Peyer's patch (tissue), 4 donors: Measurements from ENCODE around the gene SERPINB11. TPM values are rescaled to one million over a fixed set of nuclear protein-coding genes. Genes with fewer than 3 reads are reported as not detected.
"Not testable (repeated sequence)": the region's sequence is repeated elsewhere in the genome, so short reads cannot be mapped to it uniquely, and the experiment has no call there.

Experiments
- DNase-seq, 3 donors: peaks; one replicate each; pipeline ENCODE4 v3.0.0-alpha.2; 2017 to 2019
- H3K27ac ChIP-seq, 4 donors: fragments of 200-600 bp; sonication (generic); one replicate each; pipeline ENCODE4 v1.5.1; 2016 to 2019
- H3K27me3 ChIP-seq, 2 donors: fragments of 200-600 bp; sonication (generic); one replicate each; pipeline ENCODE4 v1.5.1; 2019
- H3K36me3 ChIP-seq, 3 donors: fragments of 200-600 bp; sonication (generic); one replicate each; pipeline ENCODE4 v1.5.1; 2016 to 2019
- H3K4me1 ChIP-seq, 4 donors: fragments of 200-600 bp; sonication (generic); one replicate each; pipeline ENCODE4 v1.5.1; 2016 to 2019
- H3K4me3 ChIP-seq, 4 donors: fragments of 200-600 bp; sonication (generic); 1 replicate in 3 of 4; 2 replicates in 1 of 4; pipeline ENCODE4 v1.5.1; 2016 to 2019; ENCODE audit warnings: mild to moderate bottlenecking in 1 of 4
- H3K9me3 ChIP-seq, 4 donors: fragments of 200-600 bp; sonication (generic); one replicate each; pipeline ENCODE4 v1.5.1; 2016 to 2019; ENCODE audit warnings: mild to moderate bottlenecking in 1 of 4
- CTCF ChIP-seq, 6 experiments: fragments of 450-650 bp in 4 of 6; fragments of 200-600 bp in 2 of 6; sonication (generic) in 1 of 6; IDR thresholded peaks; one replicate each; pipeline ENCODE4 v1.5.1; 2017 to 2019; ENCODE audit warnings: antibody characterized with exemption in 6 of 6, mild to moderate bottlenecking in 3 of 6, moderate library complexity in 1 of 6
- POLR2A ChIP-seq, 2 donors: fragments of 450-650 bp; IDR thresholded peaks; one replicate each; pipeline ENCODE4 v1.5.1; 2017; ENCODE audit warnings: antibody characterized with exemption in 2 of 2, mild to moderate bottlenecking in 2 of 2, moderate library complexity in 2 of 2
- total RNA-seq, 4 donors: library from RNA; depleted of rRNA; stranded (reverse); fragments of >200 nt; gene quantifications; one replicate each; pipeline ENCODE4 v1.1.0, GENCODE V29; 2016

Gene SERPINB11
- total RNA-seq, 4 donors from 2014 or later, result not detected

GRCh38 chr18:63757541-63757940 is 54.8 kb downstream of the SERPINB11 start:
- no peaks in the 10 kb centered on the region for H3K27me3 ChIP-seq
- no peak for DNase-seq
- H3K4me3 ChIP-seq, result no peak overlapping the region
- H3K9me3 ChIP-seq, result peaks cover 0 to 9% (median 0%) of the 10 kb centered on the region in 4 donors
- TF ChIP-seq CTCF (IDR thresholded peaks at IDR 0.05), result no peak
- TF ChIP-seq POLR2A (IDR thresholded peaks at IDR 0.05), result no peak
- no peaks in the 10 kb centered on the region for H3K36me3 ChIP-seq
- H3K4me1 ChIP-seq, result no peaks in the 10 kb centered on the region
- H3K27ac ChIP-seq, result no peak overlapping the region

GRCh38 chr18:63758615-63759240 is 56.0 kb downstream of the SERPINB11 start:
- no peak for DNase-seq
- Histone ChIP-seq H3K4me3 (no peak overlapping the region), H3K27ac (no peak overlapping the region), H3K27me3 (no peaks in the 10 kb centered on the region), H3K36me3 (no peaks in the 10 kb centered on the region), H3K4me1 (no peaks in the 10 kb centered on the region), H3K9me3 (peaks cover 0 to 9% (median 0%) of the 10 kb centered on the region in 4 donors)
- TF ChIP-seq CTCF (IDR thresholded peaks at IDR 0.05) (no peak), POLR2A (IDR thresholded peaks at IDR 0.05) (no peak)

GRCh38 chr18:63759786-63760185 is 57.0 kb downstream of the SERPINB11 start:
- H3K27ac ChIP-seq, DNase-seq, H3K9me3 ChIP-seq, H3K36me3 ChIP-seq, H3K4me1 ChIP-seq, H3K27me3 ChIP-seq, H3K4me3 ChIP-seq: not testable (repeated sequence)

GRCh38 chr18:63762518-63762917 is 59.8 kb downstream of the SERPINB11 start:
- Histone ChIP-seq H3K9me3 (peaks cover 0 to 9% (median 0%) of the 10 kb centered on the region in 4 donors), H3K4me1 (no peaks in the 10 kb centered on the region), H3K27ac (no peak overlapping the region), H3K36me3 (no peaks in the 10 kb centered on the region), H3K4me3 (no peak overlapping the region), H3K27me3 (no peaks in the 10 kb centered on the region)
- no peak for TF ChIP-seq CTCF (IDR thresholded peaks at IDR 0.05)
- no peak for TF ChIP-seq POLR2A (IDR thresholded peaks at IDR 0.05)
- no peak for DNase-seq

GRCh38 chr18:63763831-63764600 is 61.3 kb downstream of the SERPINB11 start:
- Histone ChIP-seq H3K27ac (no peak overlapping the region), H3K27me3 (no peaks in the 10 kb centered on the region), H3K36me3 (no peaks in the 10 kb centered on the region), H3K9me3 (peaks cover 0 to 9% (median 0%) of the 10 kb centered on the region in 4 donors), H3K4me3 (no peak overlapping the region), H3K4me1 (no peaks in the 10 kb centered on the region)
- DNase-seq, result no peak
- no peak for TF ChIP-seq CTCF (IDR thresholded peaks at IDR 0.05)
- no peak for TF ChIP-seq POLR2A (IDR thresholded peaks at IDR 0.05)

GRCh38 chr18:63765837-63766236 is 63.1 kb downstream of the SERPINB11 start:
- DNase-seq, result no peak
- no peak overlapping the region for H3K4me3 ChIP-seq
- H3K9me3 ChIP-seq, result no peaks in the 10 kb centered on the region
- no peaks in the 10 kb centered on the region for H3K4me1 ChIP-seq
- no peak overlapping the region for H3K27ac ChIP-seq
- no peaks in the 10 kb centered on the region for H3K27me3 ChIP-seq
- no peaks in the 10 kb centered on the region for H3K36me3 ChIP-seq
- TF ChIP-seq CTCF (IDR thresholded peaks at IDR 0.05) (no peak), POLR2A (IDR thresholded peaks at IDR 0.05) (no peak)
